Activated naive CD4-positive, alpha-beta T cell treated with anti-CD3 and anti-CD28 coated beads for 36 hours (primary cell): ENCODE measurements around the gene RENBP. TPM values are rescaled to one million over a fixed set of nuclear protein-coding genes. Genes with fewer than 3 reads are reported as not detected.

ENCODE experiments used
- CTCF ChIA-PET: fragments of 350-600 bp; sonication (Branson Sonifier 250); formaldehyde crosslinking; loops from one replicate; lab custom pipeline; 2021; ENCODE audit warnings: antibody characterized with exemption; lab: Charles Lee
- DNase-seq: peaks from one replicate; pipeline ENCODE4 v3.0.0-alpha.2; 2020
- H3K27ac Mint-ChIP-seq: one replicate; pipeline ENCODE4 v1.8.0; 2021; ENCODE audit warnings: mild to moderate bottlenecking, mixed read lengths
- H3K27me3 Mint-ChIP-seq: one replicate; pipeline ENCODE4 v1.8.0; 2021; ENCODE audit warnings: low read depth, mixed read lengths
- H3K36me3 Mint-ChIP-seq: one replicate; pipeline ENCODE4 v1.8.0; 2021; ENCODE audit warnings: low read depth, mixed read lengths
- H3K4me1 Mint-ChIP-seq: one replicate; pipeline ENCODE4 v1.8.0; 2021; ENCODE audit warnings: low read depth, mixed read lengths
- H3K4me3 Mint-ChIP-seq: one replicate; pipeline ENCODE4 v1.8.0; 2021; ENCODE audit warnings: mild to moderate bottlenecking, moderate library complexity, mixed read lengths
- H3K9me3 Mint-ChIP-seq: one replicate; pipeline ENCODE4 v1.8.0; 2021; ENCODE audit warnings: mixed read lengths
- intact Hi-C: fragments of 100-400 bp; cut with micrococcal nuclease; formaldehyde crosslinking; loops from one replicate; pipeline ENCODE4 v1.15.1; 2023
- total RNA-seq, 2 experiments: library from RNA; stranded (reverse); gene quantifications; one replicate each; pipeline ENCODE4 v1.2.3, GENCODE V29; 2021

RENBP gene
- total RNA-seq, 2 experiments from 2014 or later: 11.3 to 13.1 TPM

DNA sequence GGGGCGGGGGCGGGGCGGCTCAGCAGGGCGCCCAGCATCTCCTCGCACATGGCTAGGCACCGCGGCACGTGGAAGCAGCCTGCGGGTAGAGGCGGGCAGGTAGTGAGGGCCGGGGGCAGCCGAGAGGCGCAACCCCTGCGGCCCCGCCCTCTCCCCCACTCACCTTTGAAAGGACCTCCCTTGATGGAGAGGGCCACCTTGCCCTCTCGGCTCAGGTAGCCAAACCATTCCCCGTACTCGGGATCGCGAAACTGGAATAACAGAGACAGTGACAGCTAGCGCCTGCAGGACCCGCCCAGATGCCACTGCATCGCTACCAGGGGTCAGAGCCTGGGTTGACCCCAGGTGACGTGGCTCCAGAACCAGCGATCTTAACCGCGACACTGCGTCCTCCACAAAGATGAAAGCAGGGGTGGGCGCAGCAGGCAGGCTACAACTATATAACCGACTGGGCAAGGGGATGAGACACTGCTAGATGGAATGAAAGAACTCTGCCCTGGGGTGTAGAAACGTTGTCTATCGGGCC lies 9.1 kb downstream of the RENBP start:
- H3K4me3 Mint-ChIP-seq: peak overlapping the region; percentile 65
- H3K27ac Mint-ChIP-seq: no peak overlapping the region
- peaks cover 37% of the 10 kb centered on the region for H3K4me1 Mint-ChIP-seq
- H3K36me3 Mint-ChIP-seq: peaks cover 10% of the 10 kb centered on the region
- no peaks in the 10 kb centered on the region for H3K9me3 Mint-ChIP-seq
- intact Hi-C loops: loop anchor here (1.0 kb wide), 2 partner anchors 8 kb away; no protein-coding TSS in a partner anchor
- H3K27me3 Mint-ChIP-seq: no peaks in the 10 kb centered on the region
- DNase-seq: no peak
- CTCF ChIA-PET: interaction anchor here (1.9 kb wide), 1 partner anchor 12 kb away, joined by 5 read pairs; no protein-coding TSS in a partner anchor

DNA sequence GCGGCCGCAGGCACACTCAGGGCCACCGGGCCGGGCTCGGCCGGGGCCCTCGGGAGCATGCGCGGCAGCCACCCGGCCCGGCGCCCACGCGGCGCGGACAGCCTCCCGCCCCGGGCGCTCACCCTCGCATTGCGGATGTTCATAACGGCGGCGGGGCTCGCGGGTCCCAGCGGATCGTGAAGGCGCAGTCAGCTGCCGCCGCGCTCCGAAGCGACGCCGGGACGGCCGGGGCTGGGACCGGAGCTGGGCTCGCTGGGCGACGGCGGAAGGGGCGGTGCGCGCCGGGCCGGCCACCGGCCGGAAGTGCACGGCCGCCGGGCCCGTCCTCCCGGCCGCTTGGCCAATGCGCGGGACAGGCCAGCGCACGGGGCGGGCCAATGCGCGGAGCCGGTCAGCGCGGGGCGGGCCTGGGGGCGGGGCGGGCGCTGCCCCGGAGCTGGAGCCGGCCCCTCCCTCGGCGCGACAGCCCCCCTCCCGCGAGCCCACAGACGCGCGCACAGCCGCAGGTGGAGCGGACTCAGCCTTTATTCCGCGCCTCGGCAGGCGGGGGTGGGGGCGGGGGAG lies 9.6 kb downstream of the RENBP start, which contains the start of gene NAA10:
Gene NAA10 (minus strand): TSS at position 276 of the 564 bp plus-strand sequence. CDS start 133 bp downstream, at position 143.
- Mint-ChIP-seq H3K36me3 (peaks cover 10% of the 10 kb centered on the region), H3K27me3 (no peaks in the 10 kb centered on the region), H3K9me3 (no peaks in the 10 kb centered on the region), H3K27ac (peak within 1 kb of the TSS; percentile 69), H3K4me3 (peak within 1 kb of the TSS; percentile 80), H3K4me1 (peaks cover 36% of the 10 kb centered on the region)
- DNase-seq: peak; percentile 53
- CTCF ChIA-PET: interaction anchor here (1.9 kb wide), 1 partner anchor 12 kb away, joined by 5 read pairs; no protein-coding TSS in a partner anchor
- intact Hi-C loops: loop anchor here (1.0 kb wide), 2 partner anchors 8 kb away; no protein-coding TSS in a partner anchor

GRCh38 chrX:153934148-153934761 lies 10.2 kb downstream of the RENBP start:
- H3K36me3 Mint-ChIP-seq: peaks cover 10% of the 10 kb centered on the region
- no peaks in the 10 kb centered on the region for H3K27me3 Mint-ChIP-seq
- H3K4me1 Mint-ChIP-seq: peaks cover 37% of the 10 kb centered on the region
- H3K9me3 Mint-ChIP-seq: no peaks in the 10 kb centered on the region
- DNase-seq: no peak
- H3K4me3 Mint-ChIP-seq: peak overlapping the region; percentile 80
- CTCF ChIA-PET: interaction anchor here (1.1 to 1.9 kb wide), 2 partner anchors 12 to 13 kb away, joined by 3 to 5 read pairs; no protein-coding TSS in a partner anchor
- peak overlapping the region; percentile 69 for H3K27ac Mint-ChIP-seq
- intact Hi-C loops: no loop called here

DNA sequence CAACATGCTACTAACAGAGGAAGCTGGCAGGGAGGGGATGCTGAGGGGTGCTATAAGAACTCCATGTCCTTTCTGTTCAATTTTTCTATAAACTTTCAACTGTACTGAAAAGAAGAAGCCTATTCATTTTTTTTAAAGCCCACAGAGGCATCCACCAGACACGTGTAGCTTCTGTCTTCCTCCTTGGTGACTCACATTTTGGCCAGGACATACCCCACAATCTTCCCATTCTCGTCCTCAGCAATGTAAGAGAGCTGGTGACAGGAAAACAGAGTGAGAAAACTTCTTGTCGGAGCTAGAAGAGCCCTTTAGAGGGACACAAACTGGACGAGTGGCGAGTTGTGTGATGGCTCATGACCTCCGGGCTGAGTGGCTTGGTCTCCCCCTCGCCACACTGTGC lies 10.7 kb downstream of the RENBP start:
- no peak for DNase-seq
- Mint-ChIP-seq H3K27ac (peak overlapping the region; percentile 69), H3K9me3 (no peaks in the 10 kb centered on the region), H3K4me3 (peak overlapping the region; percentile 80), H3K27me3 (no peaks in the 10 kb centered on the region), H3K36me3 (peaks cover 10% of the 10 kb centered on the region), H3K4me1 (peaks cover 42% of the 10 kb centered on the region)
- intact Hi-C loops: no loop called here
- CTCF ChIA-PET: interaction anchor here (1.1 to 1.9 kb wide), 3 partner anchors 9 to 14 kb away, joined by 3 to 5 read pairs (median 5); no protein-coding TSS in a partner anchor

DNA sequence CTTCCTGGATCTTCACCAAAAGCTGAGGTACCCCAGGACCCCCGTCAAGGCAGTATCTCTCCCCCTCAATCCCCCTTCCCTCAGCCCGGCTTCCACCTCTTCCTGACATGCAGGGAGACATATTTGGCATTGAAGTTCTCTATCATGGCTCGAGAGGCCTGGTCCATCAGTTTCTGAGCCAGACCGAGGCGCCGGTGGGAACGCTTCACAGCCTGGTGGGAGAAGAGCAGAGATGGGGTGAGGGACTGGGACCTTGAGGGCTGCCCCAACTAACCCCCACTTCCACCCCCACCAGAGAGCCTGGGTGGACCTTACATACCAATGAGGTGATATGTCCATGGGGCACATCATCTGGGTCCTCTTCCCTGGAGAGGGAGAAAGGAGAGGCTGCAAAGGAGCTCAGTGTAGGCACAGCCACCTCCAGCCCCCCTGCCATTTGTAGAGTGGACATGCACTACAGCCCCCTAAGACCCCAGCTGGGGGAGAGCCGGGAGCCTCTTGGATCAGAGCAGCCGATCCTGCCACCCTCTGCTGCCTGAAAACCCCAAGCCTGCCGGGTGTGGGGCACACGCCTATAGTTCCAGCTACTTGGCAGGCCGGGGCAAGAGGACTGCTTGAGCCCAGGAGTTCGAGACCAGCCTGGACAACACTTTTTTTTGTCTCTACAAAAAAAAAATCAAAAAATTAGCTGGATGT lies 12.1 kb downstream of the RENBP start:
- no peak for DNase-seq
- Mint-ChIP-seq H3K9me3 (no peaks in the 10 kb centered on the region), H3K27ac (no peak overlapping the region), H3K36me3 (peaks cover 13% of the 10 kb centered on the region), H3K4me1 (peaks cover 35% of the 10 kb centered on the region), H3K27me3 (no peaks in the 10 kb centered on the region), H3K4me3 (no peak overlapping the region)
- intact Hi-C loops: no loop called here
- CTCF ChIA-PET: interaction anchor here (0.6 to 1.4 kb wide), 6 partner anchors 8 to 169 kb away, joined by 3 to 5 read pairs (median 4); partner anchors contain the start of gene PLXNB3

GRCh38 chrX:153931748-153932147 lies 12.7 kb downstream of the RENBP start:
- DNase-seq: no peak
- H3K4me1 Mint-ChIP-seq: peaks cover 35% of the 10 kb centered on the region
- no peaks in the 10 kb centered on the region for H3K27me3 Mint-ChIP-seq
- H3K27ac Mint-ChIP-seq: no peak overlapping the region
- no peak overlapping the region for H3K4me3 Mint-ChIP-seq
- peaks cover 13% of the 10 kb centered on the region for H3K36me3 Mint-ChIP-seq
- intact Hi-C loops: no loop called here
- CTCF ChIA-PET: interaction anchor here (0.9 to 1.3 kb wide), 4 partner anchors 9 to 168 kb away, joined by 3 to 4 read pairs (median 4); partner anchors contain the start of gene PLXNB3
- H3K9me3 Mint-ChIP-seq: no peaks in the 10 kb centered on the region

GRCh38 chrX:153931151-153931550 lies 13.3 kb downstream of the RENBP start:
- peaks cover 32% of the 10 kb centered on the region for H3K4me1 Mint-ChIP-seq
- no peaks in the 10 kb centered on the region for H3K27me3 Mint-ChIP-seq
- no peak overlapping the region for H3K4me3 Mint-ChIP-seq
- peak overlapping the region; percentile 46 for H3K27ac Mint-ChIP-seq
- H3K9me3 Mint-ChIP-seq: no peaks in the 10 kb centered on the region
- CTCF ChIA-PET: interaction anchor here (1.0 to 1.3 kb wide), 2 partner anchors 16 to 34 kb away, joined by 3 to 4 read pairs; no protein-coding TSS in a partner anchor
- intact Hi-C loops: no loop called here
- DNase-seq: no peak
- peaks cover 13% of the 10 kb centered on the region for H3K36me3 Mint-ChIP-seq

GRCh38 chrX:153930011-153930910 lies 14.2 kb downstream of the RENBP start:
- H3K4me3 Mint-ChIP-seq: no peak overlapping the region
- no peaks in the 10 kb centered on the region for H3K27me3 Mint-ChIP-seq
- intact Hi-C loops: no loop called here
- no peak for DNase-seq
- H3K36me3 Mint-ChIP-seq: peaks cover 14% of the 10 kb centered on the region
- H3K27ac Mint-ChIP-seq: peak overlapping the region; percentile 61
- CTCF ChIA-PET: interaction anchor here (10.6 kb wide), 1 partner anchor 17 kb away, joined by 82 read pairs; the partner anchor contains the start of gene RENBP
- no peaks in the 10 kb centered on the region for H3K9me3 Mint-ChIP-seq
- peaks cover 29% of the 10 kb centered on the region for H3K4me1 Mint-ChIP-seq

DNA sequence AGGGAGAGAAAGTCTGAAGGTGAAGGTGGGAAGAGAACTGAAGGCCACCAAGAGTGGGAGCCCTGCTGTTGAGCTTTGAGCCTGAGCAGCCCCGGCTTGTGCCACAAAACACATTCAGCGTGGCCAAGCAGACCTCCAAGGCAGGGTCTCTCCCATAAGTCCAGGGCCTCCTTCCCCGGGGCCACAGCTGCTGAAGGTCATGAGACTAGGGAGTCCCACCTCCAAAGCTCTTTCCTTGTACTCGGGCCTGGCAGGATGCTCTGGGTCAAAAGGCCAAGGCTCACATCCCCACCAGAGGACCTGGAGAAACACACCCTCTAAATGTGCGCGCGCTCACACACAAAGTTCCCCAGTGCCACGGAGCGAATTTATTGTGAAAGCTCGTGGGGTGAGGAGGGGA lies 14.9 kb downstream of the RENBP start:
- intact Hi-C loops: loop anchor here (5.0 kb wide), 2 partner anchors 93 to 468 kb away; partner anchors contain the start of gene RPL10
- peak overlapping the region; percentile 86 for H3K4me3 Mint-ChIP-seq

DNA sequence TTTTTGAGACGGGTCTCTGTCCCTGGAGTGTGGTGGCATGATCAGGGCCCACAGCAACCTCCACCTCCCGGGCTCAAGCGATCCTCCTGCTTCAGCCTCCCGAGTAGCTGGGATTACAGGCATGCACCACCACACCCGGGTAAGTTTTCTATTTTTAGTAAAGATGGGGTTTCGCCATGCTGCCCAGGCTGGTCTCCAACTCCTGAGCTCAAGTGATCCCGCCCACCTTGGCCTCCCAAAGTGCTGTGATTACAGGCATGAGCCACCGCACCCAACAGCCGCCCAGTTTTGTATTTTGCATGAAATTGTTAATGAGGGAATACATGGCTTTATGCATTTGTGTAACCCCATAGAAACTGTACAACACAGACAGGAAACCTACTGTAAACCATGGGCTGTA lies 15.6 kb downstream of the RENBP start:
- no peak for DNase-seq
- Mint-ChIP-seq H3K9me3 (no peaks in the 10 kb centered on the region), H3K27ac (peak overlapping the region; percentile 79), H3K27me3 (no peaks in the 10 kb centered on the region), H3K36me3 (peaks cover 21% of the 10 kb centered on the region), H3K4me3 (peak overlapping the region; percentile 86), H3K4me1 (peaks cover 28% of the 10 kb centered on the region)
- intact Hi-C loops: loop anchor here (1.0 to 5.0 kb wide), 5 partner anchors 38 to 468 kb away; partner anchors contain the start of genes HCFC1, IDH3G, RPL10 and SSR4
- CTCF ChIA-PET: interaction anchor here (10.6 kb wide), 1 partner anchor 18 kb away, joined by 82 read pairs; the partner anchor contains the start of gene RENBP

More for the DNA sequence above, 14.9 kb downstream of the RENBP start:
- no peak for DNase-seq
- CTCF ChIA-PET: interaction anchor here (10.6 kb wide), 1 partner anchor 17 kb away, joined by 82 read pairs; the partner anchor contains the start of gene RENBP
- no peaks in the 10 kb centered on the region for H3K9me3 Mint-ChIP-seq
- H3K4me1 Mint-ChIP-seq: peaks cover 29% of the 10 kb centered on the region
- H3K27me3 Mint-ChIP-seq: no peaks in the 10 kb centered on the region
- H3K27ac Mint-ChIP-seq: peak overlapping the region; percentile 79
- H3K36me3 Mint-ChIP-seq: peaks cover 16% of the 10 kb centered on the region
